Measurements from ENCODE around the gene SOX4. TPM values are rescaled to one million over a fixed set of nuclear protein-coding genes. Genes with fewer than 3 reads are reported as not detected.

The SOX4 gene
- polyA plus RNA-seq, 3 donors from 2014 or later: 0.75 to 1.7 (median 1.6) TPM

- H3K27ac Mint-ChIP-seq: no peak overlapping the region
- DNase-seq: no peak
- no peaks in the 10 kb centered on the region for H3K9me3 Mint-ChIP-seq
- H3K27me3 Mint-ChIP-seq (ENCODE audit: low read depth in 3 of 3): no peaks in the 10 kb centered on the region
- H3K36me3 Mint-ChIP-seq: no peaks in the 10 kb centered on the region
- no peak overlapping the region for H3K4me3 Mint-ChIP-seq
- no peaks in the 10 kb centered on the region for H3K4me1 Mint-ChIP-seq
These were observed 16.8 kb downstream of the SOX4 start for GRCh38 chr6:21610341-21610740.

GRCh38 chr6:21611485-21611884 is 17.9 kb downstream of the SOX4 start:
- peaks cover 0 to 2% (median 2%) of the 10 kb centered on the region in 3 donors for H3K27me3 Mint-ChIP-seq (ENCODE audit: low read depth in 3 of 3)
- H3K4me1 Mint-ChIP-seq: no peaks in the 10 kb centered on the region
- no peaks in the 10 kb centered on the region for H3K9me3 Mint-ChIP-seq
- no peak for DNase-seq
- H3K36me3 Mint-ChIP-seq: no peaks in the 10 kb centered on the region
- H3K27ac Mint-ChIP-seq: no peak overlapping the region
- no peak overlapping the region for H3K4me3 Mint-ChIP-seq

GRCh38 chr6:21612067-21612745 is 18.7 kb downstream of the SOX4 start:
- H3K4me1 Mint-ChIP-seq: no peaks in the 10 kb centered on the region
- H3K36me3 Mint-ChIP-seq: no peaks in the 10 kb centered on the region
- no peaks in the 10 kb centered on the region for H3K9me3 Mint-ChIP-seq
- DNase-seq: no peak
- H3K4me3 Mint-ChIP-seq: no peak overlapping the region
- peaks cover 0 to 2% (median 2%) of the 10 kb centered on the region in 3 donors for H3K27me3 Mint-ChIP-seq (ENCODE audit: low read depth in 3 of 3)
- no peak overlapping the region for H3K27ac Mint-ChIP-seq

- no peaks in the 10 kb centered on the region for H3K36me3 Mint-ChIP-seq
- H3K4me3 Mint-ChIP-seq: no peak overlapping the region
- no peak for DNase-seq
- H3K9me3 Mint-ChIP-seq: no peaks in the 10 kb centered on the region
- no peaks in the 10 kb centered on the region for H3K4me1 Mint-ChIP-seq
- H3K27me3 Mint-ChIP-seq (ENCODE audit: low read depth in 3 of 3): peaks cover 0 to 2% (median 2%) of the 10 kb centered on the region in 3 donors
- H3K27ac Mint-ChIP-seq: no peak overlapping the region
These were observed 20.3 kb downstream of the SOX4 start for GRCh38 chr6:21613809-21614208.

GRCh38 chr6:21614226-21614625 is 20.7 kb downstream of the SOX4 start:
- Mint-ChIP-seq H3K9me3 (no peaks in the 10 kb centered on the region), H3K27ac (no peak overlapping the region), H3K36me3 (no peaks in the 10 kb centered on the region), H3K27me3 (ENCODE audit: low read depth in 3 of 3) (peaks cover 0 to 2% (median 2%) of the 10 kb centered on the region in 3 donors), H3K4me3 (no peak overlapping the region), H3K4me1 (no peaks in the 10 kb centered on the region)
- no peak for DNase-seq

GRCh38 chr6:21615504-21615903 is 22.0 kb downstream of the SOX4 start:
- Mint-ChIP-seq H3K4me1 (no peaks in the 10 kb centered on the region), H3K27me3 (ENCODE audit: low read depth in 3 of 3) (peaks cover 0 to 2% (median 2%) of the 10 kb centered on the region in 3 donors), H3K27ac (no peak overlapping the region), H3K4me3 (no peak overlapping the region), H3K36me3 (no peaks in the 10 kb centered on the region), H3K9me3 (no peaks in the 10 kb centered on the region)
- no peak for DNase-seq

- Mint-ChIP-seq H3K36me3 (no peaks in the 10 kb centered on the region), H3K27ac (no peak overlapping the region), H3K27me3 (ENCODE audit: low read depth in 3 of 3) (peaks cover 0 to 4% (median 2%) of the 10 kb centered on the region in 3 donors), H3K9me3 (no peaks in the 10 kb centered on the region), H3K4me3 (no peak overlapping the region), H3K4me1 (no peaks in the 10 kb centered on the region)
- DNase-seq: no peak
These were observed 22.5 kb downstream of the SOX4 start for GRCh38 chr6:21616005-21616404.

GRCh38 chr6:21625642-21626041 is 32.1 kb downstream of the SOX4 start:
- Mint-ChIP-seq H3K4me1 (no peaks in the 10 kb centered on the region), H3K4me3 (no peak overlapping the region), H3K27me3 (ENCODE audit: low read depth in 3 of 3) (peaks cover 0 to 4% (median 2%) of the 10 kb centered on the region in 3 donors), H3K27ac (no peak overlapping the region), H3K36me3 (no peaks in the 10 kb centered on the region), H3K9me3 (peaks cover 0 to 2% (median 0%) of the 10 kb centered on the region in 6 donors)
- no peak for DNase-seq

GRCh38 chr6:21626756-21627155 is 33.2 kb downstream of the SOX4 start:
- Mint-ChIP-seq H3K36me3 (no peaks in the 10 kb centered on the region), H3K9me3 (peaks cover 0 to 2% (median 0%) of the 10 kb centered on the region in 6 donors)

GRCh38 chr6:21628160-21628559 is 34.6 kb downstream of the SOX4 start:
- H3K4me3 Mint-ChIP-seq: no peak overlapping the region
- no peak for DNase-seq

More at GRCh38 chr6:21626756-21627155, 33.2 kb downstream of the SOX4 start:
- DNase-seq: no peak
- Mint-ChIP-seq H3K27ac (no peak overlapping the region), H3K4me1 (no peaks in the 10 kb centered on the region), H3K4me3 (no peak overlapping the region), H3K27me3 (ENCODE audit: low read depth in 3 of 3) (no peaks in the 10 kb centered on the region)

GRCh38 chr6:21633511-21634109 is 40.1 kb downstream of the SOX4 start:
- H3K4me1 Mint-ChIP-seq: no peaks in the 10 kb centered on the region

More at GRCh38 chr6:21628160-21628559, 34.6 kb downstream of the SOX4 start:
- no peaks in the 10 kb centered on the region for H3K36me3 Mint-ChIP-seq
- H3K9me3 Mint-ChIP-seq: peaks cover 0 to 2% (median 0%) of the 10 kb centered on the region in 6 donors
- no peaks in the 10 kb centered on the region for H3K27me3 Mint-ChIP-seq (ENCODE audit: low read depth in 3 of 3)
- H3K4me1 Mint-ChIP-seq: no peaks in the 10 kb centered on the region
- H3K27ac Mint-ChIP-seq: no peak overlapping the region

GRCh38 chr6:21634582-21634981 is 41.0 kb downstream of the SOX4 start:
- no peaks in the 10 kb centered on the region for H3K36me3 Mint-ChIP-seq
- H3K4me1 Mint-ChIP-seq: no peaks in the 10 kb centered on the region
- H3K27me3 Mint-ChIP-seq (ENCODE audit: low read depth in 3 of 3): no peaks in the 10 kb centered on the region
- H3K4me3 Mint-ChIP-seq: no peak overlapping the region
- peaks cover 0 to 2% (median 0%) of the 10 kb centered on the region in 6 donors for H3K9me3 Mint-ChIP-seq
- DNase-seq: no peak
- H3K27ac Mint-ChIP-seq: no peak overlapping the region

More at GRCh38 chr6:21633511-21634109, 40.1 kb downstream of the SOX4 start:
- no peaks in the 10 kb centered on the region for H3K36me3 Mint-ChIP-seq
- H3K27ac Mint-ChIP-seq: no peak overlapping the region
- no peaks in the 10 kb centered on the region for H3K27me3 Mint-ChIP-seq (ENCODE audit: low read depth in 3 of 3)
- H3K9me3 Mint-ChIP-seq: peaks cover 0 to 2% (median 0%) of the 10 kb centered on the region in 6 donors
- H3K4me3 Mint-ChIP-seq: no peak overlapping the region
- no peak for DNase-seq

- no peak overlapping the region for H3K4me3 Mint-ChIP-seq
- DNase-seq: no peak
- no peak overlapping the region for H3K27ac Mint-ChIP-seq
- H3K9me3 Mint-ChIP-seq: no peaks in the 10 kb centered on the region
- no peaks in the 10 kb centered on the region for H3K4me1 Mint-ChIP-seq
- no peaks in the 10 kb centered on the region for H3K36me3 Mint-ChIP-seq
- no peaks in the 10 kb centered on the region for H3K27me3 Mint-ChIP-seq (ENCODE audit: low read depth in 3 of 3)
These were observed 43.3 kb downstream of the SOX4 start for GRCh38 chr6:21636876-21637275.

- no peak overlapping the region for H3K4me3 Mint-ChIP-seq
- H3K36me3 Mint-ChIP-seq: no peaks in the 10 kb centered on the region
- no peak overlapping the region for H3K27ac Mint-ChIP-seq
- H3K27me3 Mint-ChIP-seq (ENCODE audit: low read depth in 3 of 3): no peaks in the 10 kb centered on the region
- H3K9me3 Mint-ChIP-seq: no peaks in the 10 kb centered on the region
- no peak for DNase-seq
- H3K4me1 Mint-ChIP-seq: no peaks in the 10 kb centered on the region
These were observed 45.8 kb downstream of the SOX4 start for GRCh38 chr6:21639316-21639715.
